ENCODE results near the gene PARD3.

Gene PARD3

DNA sequence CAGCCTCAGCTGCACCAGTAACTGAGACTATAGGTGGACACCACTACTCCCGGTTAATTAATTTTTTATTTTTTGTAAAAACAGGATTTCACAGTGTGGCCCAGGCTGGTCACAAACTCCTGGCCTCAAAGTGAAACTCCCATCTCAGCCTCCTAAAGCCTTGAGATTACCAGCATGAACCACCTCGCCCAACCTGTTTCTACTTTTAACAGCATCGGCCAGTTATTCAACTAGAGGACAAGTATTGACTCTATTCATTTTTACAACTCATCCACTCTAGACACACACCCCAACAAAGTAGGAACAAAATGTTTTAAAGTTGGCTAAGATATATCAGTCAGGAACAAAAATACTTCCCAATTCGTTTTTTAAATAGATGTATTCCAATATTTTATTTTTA lies 334.8 kb downstream of the PARD3 start:
- no peak for DNase-seq

DNA sequence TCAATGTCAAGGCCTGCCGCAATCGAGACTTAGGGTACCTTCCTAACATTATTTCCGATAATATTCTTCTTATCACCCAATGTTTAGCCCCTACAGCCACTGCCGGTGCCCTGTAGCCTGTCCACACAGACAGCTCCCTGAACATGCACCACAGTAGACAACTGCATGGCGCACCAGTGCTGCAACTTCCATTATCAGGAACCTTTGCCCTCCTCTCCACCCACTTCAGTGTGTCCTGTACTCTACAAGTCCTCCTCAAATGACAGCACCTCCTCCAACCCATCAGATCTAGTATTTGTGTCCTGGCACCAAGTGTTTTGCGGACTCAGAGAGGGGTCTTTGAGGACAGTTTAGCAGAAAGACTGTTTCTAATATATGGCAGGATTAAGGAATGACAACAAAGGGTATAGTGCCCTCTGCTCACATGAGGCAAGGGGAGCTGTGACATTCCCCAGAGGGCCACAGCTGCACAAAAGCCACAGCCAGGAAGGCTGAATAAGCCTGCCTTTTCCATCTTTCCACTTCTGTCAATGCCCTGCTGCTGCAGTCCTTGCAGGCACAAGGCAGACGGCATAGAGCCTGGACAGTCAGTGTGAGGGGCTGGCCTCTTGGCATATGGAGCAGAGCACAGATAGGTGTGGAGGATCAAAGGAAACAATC lies 335.4 kb downstream of the PARD3 start:
- DNase-seq, result no peak

DNA sequence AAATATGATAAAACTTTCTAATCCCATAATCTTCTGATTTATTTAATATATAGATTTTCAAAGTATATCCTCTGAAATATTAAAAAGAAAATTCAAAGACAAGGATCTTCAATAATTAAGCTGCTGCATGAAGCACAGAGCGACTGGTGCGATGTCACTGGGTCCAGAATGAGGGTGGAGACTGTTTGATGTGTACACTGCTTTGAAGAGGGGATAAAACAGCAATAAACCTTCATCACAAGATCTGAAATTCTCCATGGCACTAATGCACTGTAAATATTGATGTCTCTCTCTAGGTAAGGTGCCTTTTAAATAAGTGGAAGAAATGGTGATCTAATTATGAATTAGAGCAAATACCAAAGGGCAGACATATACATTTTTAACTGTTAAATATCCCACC lies 337.8 kb downstream of the PARD3 start:
- DNase-seq, result no peak

DNA sequence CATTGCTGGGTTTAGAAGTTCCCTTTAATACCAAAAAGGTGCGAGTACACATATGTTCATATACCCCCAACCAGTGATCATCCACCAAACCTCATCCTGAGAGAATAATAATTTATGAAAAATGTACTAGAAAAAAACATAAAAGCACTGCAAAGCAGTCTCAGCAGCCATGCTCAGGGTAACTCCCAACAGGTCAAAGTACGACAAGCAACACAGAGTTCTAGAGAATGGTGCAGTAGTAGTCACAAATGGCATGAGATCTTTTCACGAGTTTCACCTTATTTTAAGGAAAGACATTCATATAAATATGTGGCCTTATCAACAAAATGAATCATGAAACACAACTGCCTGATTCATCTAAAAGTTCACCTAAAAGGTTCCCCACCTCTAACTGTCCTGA lies 338.5 kb downstream of the PARD3 start:
- DNase-seq, result no peak

DNA sequence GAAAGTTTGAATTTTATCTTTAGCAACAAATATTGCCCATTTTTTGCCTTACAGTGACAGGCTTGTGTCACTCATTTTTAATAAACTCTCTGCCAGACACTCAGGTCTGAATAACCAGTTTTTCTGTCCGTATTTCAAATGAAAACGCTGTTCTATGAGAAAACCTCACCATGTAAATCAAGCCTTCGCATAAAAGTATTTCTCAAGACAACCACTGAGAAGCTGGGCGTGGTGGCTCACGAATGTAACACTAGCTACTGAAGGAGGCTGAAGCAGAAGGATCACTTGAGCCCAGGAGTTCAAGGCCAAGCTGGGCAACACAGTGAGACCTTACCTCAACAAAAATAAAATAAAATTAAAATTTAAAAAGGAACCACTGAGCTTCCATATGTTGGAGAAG lies 339.3 kb downstream of the PARD3 start:
- no peak for DNase-seq

DNA sequence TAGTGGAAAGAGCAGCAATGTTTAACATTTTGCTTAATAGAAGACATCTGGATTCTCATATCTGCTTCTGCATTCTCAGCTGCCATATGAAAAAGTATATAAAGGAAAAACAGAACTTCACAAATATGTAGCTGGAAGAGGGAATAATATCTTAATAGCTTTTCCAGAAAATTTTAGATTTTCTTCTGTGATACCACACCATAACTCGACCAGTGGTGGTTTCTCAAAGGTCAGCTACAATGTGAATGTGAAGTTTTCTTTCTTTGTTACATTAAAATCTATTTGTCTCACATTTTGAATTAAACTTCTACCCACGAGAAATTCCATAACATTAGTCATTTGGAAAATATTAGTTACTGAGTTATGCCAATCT lies 339.8 kb downstream of the PARD3 start:
- DNase-seq, result no peak

DNA sequence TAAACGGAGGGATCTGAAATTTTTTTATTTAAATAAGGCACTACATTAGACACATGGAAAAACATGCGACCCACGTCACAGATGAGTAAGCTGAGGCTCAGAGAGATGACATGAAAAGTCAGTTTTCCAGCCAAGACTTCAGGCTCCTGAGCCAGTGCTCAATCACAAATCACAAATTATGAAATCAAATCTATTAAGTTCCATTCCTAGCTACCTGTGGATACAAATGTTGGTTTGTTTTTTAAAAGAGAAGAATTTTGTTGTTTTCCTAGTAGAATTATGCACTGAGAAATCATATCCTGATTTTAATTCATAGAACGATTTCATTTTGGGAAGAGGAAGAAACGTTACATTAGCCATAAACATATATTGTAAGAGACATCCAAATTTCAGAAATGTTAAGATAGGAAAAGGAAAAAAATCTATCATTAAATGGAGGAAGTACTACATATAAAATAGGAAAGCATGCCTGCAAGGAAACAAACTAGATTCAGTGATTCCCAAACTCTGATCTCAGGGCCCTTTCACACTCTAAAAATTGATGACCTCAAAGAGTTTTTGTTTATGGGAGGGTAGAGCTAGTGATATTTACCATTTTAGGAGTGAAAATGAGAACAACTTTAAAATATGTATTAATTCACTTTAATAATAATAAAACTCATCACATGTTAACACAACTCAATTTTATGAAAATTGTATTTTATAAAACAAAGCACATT lies 340.4 kb downstream of the PARD3 start:
- DNase-seq, result no peak

DNA sequence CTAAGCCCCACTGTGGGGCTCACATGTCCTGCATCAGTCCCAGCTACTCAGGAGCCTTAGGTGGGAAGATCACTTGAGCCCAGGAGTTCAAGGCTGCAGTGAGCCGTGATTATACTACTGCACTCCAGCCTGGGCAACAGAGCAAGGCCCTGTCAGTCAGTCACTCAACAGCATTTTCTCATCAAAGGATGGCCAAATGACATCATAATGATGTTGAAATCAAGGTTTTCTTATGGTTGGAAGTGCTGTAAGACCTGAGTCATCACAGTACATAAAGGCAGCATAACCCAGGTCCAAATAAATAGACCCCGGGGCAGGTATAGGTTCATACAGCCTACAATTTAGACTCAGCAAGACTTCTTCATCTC lies 341.1 kb downstream of the PARD3 start:
- no peak for DNase-seq

DNA sequence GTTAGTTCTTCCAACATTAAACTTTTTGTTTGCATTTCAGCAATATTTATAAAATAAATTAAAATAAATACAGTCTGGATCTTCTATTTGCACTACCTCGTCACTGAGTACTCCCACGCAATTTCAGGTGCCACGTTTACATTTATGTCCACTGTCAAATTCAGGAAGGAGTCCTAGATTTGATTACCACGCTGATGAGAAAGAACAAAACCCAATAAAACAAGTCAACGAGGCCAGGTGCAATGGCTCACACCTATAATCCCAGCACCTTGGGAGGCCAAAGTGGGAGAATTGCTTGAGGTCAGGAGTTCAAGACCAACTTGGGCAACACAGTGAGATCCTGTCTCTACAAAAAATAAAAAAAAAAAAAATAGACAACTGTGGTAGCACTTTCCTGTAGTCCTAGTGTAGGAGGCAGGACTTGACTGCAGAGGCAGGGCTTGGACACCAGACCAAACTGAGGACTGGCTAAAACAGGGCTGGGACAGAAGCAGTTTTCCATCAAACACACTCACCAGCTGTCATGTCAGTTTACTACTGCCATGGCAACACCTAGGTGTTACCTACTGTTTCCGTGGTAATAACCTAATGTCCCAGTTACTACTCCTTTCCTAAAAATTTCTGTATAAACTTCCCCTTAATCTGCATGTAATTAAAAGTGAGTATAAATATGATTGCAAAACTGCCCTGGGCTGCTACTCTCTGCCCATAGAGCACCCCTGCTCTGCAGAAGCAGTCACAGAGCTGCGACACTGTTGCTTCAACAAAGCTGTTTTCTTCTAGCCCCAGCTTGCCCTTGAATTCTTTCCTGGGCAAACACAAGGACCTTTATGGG lies 341.7 kb downstream of the PARD3 start:
- DNase-seq, result no peak

DNA sequence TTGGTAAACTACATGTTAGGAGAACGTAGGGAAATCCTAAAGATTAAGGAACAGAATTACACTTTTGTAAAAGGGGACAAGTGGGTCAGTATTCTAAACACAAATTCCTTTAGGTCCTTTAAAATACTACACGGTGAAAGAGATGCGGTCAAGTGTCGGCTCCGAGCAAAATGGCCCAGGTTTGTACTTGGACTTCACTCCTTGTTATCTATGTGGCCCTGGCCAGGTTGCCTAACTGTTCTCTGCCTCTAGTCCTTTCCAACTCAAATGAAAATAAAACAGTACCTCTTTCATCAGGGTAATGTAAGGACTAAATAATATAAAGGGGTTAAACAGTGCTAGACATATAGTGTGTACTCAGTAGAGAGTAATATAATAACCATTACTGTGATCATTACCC lies 344.8 kb downstream of the PARD3 start:
- DNase-seq, result no peak

DNA sequence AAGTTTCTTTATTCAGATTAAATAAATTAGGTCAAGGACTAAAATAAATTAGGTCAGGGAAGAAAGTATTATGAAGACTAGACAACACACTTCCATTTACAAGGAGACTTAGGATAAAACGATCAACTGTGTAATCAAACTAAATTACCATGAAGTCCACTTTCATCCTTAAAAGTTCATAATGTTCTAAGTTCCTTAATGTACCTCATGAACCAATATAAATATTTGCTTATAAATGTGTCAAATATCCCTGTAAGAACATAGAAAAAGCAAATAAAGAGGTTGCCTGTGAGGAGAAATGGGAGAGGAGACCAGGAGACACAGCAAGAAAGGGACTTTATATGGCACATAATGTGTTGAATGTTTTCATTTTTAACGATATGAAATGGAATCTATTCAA lies 345.6 kb downstream of the PARD3 start:
- DNase-seq, result no peak

DNA sequence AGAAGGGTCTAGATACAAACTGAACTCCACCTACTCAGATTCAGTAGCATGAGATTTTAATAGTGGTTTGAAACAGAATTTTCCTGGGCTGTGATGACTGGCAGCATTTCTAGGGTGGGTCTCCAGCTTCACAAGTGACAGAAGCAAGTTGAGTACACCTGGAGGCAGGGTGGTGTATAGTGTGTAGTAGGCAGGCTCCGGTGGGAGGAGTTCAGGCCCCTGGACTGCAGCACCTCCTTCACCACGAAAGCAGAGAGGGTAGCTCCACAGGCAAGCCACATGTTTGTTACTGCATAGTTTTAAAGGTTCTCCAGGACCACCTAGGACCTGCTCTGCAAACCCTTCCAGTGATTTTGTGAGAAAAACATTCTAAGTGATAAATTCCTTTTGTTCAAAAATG lies 347.2 kb downstream of the PARD3 start:
- DNase-seq, result no peak

DNA sequence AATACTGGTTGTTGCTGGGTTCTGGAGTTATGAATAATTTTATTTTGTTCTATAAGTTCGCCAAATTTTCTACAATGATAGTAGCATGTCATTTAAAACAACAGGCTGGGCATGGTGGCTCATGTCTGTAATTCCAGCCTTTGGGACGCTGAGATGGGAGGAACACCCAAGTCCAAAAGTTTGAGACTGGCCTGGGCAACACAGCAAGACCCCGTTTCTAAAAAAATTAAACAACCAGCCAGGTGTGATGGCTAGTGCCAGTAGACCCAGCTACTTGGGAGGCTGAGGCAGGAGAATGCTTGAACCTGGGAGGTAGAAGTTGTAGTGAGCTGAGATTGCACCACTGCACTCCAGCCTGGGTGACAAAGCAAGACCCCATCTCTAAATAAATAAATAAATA lies 347.7 kb downstream of the PARD3 start:
- no peak for DNase-seq

DNA sequence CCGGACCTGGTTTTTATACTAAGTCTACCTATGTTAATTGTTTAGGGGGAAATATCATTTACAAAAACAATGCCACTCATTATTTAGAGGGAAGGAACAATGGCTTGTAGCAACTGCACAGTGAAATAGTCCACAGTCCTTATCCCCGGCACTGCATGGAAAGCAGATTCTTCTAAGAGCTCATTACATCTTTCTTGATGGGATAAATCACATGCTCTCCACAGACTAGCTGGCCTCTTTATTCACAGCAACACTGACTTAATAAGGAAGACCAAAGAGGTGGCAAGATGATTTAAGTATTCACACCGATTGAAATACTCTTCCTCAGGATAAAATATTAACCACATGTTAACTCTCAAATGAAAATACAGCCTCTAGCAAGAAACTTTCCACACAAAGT lies 349.4 kb downstream of the PARD3 start:
- no peak for DNase-seq

DNA sequence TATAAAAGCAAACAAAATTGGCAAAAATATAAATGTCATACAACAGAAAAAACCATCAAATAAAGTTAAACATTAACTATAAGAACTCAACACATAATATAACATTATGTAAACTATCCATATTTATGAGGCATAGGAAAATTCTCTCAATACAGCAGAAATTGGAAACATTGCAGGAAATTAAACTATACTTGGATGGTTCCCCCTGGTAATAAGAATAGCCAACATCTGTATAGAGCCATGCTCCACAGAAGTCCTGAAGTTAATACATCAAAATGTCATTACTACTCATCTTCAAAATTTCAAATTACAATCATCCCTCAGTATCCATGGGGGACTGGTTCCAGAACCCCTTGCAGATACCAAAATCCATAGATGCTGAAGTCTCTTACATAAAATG lies 350.5 kb downstream of the PARD3 start:
- no peak for DNase-seq

DNA sequence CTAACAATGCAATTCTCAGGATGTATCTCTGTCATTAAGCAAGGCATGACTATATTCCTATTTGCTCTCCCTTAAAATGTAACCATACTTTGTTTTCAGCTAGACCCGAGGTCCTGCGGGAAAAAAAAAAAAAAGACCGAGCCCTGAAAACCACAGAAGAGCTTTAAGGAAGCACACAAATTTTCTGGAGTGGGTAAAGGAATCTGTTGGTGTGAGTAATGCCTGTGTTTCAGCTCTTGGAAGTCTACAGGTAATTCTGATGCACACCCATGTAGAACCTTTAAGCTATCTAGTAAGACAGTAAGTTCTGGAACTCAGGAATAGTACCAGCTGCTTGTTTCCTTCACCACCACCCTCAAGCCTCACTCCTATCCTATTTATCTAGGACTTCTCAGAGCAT lies 351.1 kb downstream of the PARD3 start:
- no peak for DNase-seq

DNA sequence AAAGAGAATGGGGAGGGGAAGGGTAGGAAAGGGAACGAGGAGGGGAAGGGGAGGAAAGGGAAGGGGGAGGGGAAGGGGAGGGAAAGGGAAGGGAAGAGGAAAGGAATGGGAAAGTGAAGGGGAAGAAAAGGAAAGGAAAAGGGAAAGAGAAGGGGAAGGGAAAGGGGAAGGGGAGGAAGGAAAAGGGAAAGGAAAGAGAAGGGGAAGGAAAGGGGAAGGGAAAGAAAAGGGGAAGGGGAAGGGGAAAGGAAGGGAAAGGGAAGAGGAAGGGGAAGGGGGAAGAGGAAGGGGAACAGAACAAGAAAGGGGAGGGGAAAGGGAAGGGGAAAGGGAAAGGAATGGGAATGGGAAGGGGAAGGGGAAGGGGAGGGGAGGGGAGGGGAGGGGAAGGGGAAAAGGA lies 352.1 kb downstream of the PARD3 start:
- DNase-seq, result no peak

DNA sequence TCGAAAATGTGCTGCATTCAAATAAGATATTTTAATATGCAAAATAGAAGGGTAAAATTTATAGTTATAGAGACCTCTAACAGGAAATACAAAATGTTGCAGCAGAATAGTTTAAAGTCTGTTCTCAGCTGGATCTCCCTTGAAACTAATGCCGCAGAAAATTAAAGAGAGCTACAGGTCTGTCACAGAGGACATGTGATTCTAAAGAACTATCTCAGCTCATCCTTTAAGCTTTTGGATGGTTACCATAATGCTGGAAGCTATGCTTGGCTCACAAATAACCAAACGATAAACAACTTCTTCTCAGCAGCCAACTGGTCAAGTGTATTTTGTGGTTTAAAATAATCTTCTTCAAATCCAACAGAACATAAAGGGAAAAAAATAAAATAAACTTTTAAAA lies 353.0 kb downstream of the PARD3 start:
- DNase-seq, result no peak

DNA sequence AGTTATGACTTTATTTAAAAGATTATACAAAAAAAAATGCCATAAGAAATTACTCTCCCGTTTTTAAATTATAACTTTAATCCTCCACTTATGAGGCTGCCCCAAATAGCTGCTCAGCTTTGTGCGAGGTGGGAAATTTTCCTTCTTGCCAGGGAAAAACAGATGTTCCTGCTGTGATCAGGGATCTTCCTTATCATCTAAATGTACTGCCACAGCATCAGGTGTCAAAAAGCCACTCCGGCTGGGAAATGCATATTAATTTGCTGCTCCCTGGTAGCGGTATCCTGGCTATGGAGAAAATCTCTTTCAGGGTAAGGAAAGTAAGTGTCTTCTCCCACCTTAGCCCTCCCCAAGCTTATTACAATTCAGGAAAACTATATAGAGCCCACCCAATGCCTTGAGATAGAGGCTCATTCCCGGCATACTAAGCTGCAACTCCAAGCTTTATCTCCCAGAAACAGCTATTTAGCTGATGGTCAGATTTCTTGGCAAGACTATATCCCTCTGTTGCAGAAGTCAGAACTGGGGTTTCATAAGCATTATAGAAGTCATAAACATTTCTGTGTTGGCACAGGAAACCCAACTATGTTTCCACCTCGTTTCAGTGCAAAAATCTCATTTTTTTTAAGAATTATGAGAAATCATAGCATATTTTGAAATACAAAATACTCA lies 360.4 kb downstream of the PARD3 start:
- DNase-seq, result no peak

DNA sequence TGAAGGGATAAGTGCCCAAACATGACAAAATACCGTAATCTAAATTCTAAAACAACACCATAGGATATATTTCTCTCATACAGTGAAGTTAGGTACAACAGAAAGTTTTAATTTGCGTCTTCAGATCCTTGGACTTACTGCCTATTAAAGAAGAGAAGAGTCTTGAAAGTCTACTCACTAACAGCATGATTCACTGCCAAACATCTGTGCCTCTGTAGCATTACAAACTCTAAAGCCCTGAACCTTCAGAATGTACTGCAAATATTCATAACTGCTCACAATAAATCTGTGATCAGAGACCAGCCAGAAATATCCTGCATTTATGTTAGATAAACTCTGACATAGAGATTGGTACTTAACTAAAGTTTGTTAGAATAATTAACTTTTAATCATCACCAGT lies 365.3 kb downstream of the PARD3 start:
- no peak for DNase-seq

DNA sequence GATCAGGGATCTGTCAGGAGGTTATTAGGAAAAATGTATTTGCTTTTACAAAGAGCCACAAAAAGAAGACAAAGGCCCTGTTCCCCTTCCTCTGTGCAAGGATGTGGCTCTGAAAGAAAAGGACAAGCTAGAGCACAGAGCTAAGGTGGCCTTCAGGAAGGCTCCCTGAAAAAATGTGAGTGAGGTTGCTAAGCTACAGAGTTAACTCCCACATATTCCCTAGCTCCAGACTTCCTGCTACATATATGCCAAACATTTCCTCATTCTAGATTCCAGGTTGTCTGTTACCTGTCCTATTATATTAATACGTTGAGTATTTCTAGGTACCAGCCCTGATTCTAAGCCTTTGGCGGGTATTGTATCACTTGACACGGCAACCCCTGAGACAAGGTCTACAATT lies 369.0 kb downstream of the PARD3 start:
- no peak for DNase-seq

DNA sequence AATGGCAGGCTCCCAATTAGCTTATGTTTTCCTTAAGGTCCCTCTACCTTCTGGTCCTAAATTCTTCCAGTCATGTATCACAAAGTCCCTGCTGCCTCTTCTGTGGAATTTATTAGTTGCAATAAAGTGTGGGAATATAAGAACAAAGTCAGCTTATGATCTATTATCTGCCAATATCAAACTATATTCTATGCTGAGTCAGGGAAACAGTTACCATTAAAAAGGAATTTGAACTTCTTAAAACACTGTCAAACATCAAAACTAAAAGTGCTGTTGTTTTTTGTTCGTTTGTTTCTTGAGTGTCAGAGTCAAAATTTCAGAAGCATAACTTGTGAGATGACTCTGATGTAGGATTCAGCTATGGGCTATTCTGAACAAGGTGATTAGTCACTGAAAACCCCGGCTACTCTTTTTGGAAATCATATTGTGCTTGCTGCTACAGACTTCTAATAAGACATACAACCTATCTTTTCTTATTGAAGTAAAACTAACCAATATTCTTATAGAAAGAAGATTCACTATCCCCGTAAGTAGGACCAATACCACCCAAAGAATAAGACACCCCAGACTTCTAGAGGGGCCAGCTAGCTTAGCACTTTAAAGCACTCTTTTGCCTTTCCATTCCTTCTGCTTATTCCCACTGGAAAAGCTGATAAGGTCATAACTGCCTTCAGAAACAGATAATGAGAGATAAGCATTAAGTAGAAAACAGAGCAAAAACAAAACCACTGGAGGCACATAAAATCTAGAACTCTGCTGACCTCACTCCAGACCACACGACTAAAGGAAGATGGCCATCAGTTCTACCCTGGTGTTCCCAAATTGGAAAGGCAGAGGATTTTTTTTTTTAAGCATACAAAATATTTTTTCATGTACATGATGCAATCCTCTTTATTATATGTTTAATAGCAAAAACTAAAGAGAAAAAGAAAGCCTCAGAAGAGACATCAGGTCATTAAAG lies 370.6 kb downstream of the PARD3 start:
- no peak for DNase-seq

Data from activated gamma-delta T cell treated with Interleukin-2 at 50 U/mL for 16 hours (primary cell).